GM19467 (cell line): ENCODE results near the gene ZBTB17.

Experiments used
- ATAC-seq: cut with Tn5 transposase; IDR thresholded peaks from one replicate; pipeline ENCODE4 v1.9.1; 2021; ENCODE audit warnings: mild to moderate bottlenecking, moderate library complexity; ENCODE audit not compliant: unreplicated experiment

Gene ZBTB17

DNA sequence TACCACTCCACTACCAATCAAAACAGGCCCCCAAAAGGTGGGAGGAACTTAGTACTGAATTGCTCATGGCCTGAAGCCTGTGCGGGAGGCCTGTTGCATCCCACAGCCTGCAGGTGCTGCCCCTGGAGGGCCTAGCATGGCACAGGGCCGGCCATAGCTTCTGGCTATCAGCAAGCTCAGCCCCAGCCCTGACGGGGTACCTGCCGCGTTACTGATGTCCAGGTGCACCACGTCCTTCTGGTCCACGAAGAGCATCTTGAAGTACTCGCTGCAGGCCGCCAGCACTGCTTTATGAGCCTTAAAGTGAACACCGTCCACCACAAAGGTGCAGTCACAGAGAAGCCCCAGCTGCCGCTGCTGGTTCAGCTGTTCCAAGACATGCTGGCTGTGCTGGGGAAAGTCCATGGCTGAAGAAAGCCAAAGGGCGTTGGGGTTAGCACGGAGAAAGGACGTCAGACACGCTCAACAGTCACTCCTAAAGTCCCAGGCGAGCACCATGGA, 27.8 kb downstream of the ZBTB17 start:
- no peak for ATAC-seq

DNA sequence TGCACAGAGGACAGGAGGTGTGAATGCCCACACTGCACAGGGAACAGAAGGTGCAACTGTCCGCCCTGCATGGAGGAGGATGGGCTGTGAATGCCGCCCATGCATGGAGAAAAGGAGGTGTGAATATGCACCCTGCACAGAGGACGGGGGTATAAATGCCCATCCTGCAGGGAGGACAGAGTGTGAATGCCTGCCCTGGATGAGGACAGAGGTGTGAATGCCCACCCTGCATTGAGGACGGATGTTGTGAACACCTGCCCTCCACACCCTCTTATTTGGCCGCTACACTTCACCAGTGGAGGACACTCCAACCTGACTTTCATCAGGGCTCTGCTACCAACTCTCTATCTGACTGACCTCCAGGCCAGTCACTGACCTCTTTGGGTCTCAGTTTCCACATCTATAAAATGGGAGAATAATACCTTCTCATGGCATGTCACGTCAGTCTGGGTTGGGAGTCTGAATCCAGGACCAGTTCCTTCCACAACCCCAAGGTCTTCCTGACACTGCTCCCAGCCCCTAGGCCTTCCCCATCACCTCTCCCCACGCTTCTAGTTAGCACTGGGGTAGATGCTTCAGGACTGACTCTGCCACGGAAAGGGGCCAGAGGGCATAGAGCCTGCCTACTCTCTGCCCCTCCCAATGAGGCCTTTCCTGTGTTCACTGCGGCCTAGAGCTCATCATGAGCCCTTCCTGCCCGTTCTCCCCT, 28.4 kb downstream of the ZBTB17 start:
- no peak for ATAC-seq

DNA sequence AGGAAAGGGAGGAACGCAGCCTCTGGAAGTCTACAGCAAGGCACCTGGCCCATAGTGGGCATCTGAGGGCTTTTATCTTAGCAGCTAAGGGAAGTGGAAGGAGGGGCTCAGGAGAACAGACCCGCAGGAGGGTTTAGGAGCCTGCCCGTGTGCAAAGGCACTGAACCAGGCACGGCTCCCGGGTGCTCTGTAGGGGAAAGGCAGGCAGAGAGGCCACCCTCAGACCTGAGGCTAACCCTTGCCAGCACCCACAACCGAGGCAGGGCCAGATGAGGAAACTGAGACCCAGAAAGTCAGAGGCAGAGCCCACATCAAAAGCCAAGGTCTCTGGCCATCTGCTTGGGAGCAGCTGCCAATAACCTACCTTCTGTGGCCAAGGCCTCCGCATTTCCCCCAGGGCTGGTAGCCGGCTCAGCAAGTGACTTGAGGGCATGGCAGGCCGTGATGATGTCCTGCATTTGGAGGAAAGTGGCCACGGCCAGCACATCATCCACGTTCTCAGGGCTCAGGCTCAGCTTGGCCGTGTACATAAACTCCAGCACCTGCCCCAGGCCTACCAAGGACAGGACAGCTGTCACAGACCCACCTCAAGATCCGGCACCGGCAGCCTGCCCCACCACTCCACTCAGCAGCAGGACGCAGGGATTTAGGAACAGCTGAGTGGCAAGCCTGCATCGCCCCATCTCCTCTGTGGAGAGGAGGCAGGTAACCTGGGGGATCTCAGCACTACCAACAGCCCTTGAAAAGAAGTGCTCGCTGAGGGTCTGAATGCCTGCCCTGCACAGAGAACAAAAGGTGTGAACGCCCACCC, 29.1 kb downstream of the ZBTB17 start:
- no peak for ATAC-seq

DNA sequence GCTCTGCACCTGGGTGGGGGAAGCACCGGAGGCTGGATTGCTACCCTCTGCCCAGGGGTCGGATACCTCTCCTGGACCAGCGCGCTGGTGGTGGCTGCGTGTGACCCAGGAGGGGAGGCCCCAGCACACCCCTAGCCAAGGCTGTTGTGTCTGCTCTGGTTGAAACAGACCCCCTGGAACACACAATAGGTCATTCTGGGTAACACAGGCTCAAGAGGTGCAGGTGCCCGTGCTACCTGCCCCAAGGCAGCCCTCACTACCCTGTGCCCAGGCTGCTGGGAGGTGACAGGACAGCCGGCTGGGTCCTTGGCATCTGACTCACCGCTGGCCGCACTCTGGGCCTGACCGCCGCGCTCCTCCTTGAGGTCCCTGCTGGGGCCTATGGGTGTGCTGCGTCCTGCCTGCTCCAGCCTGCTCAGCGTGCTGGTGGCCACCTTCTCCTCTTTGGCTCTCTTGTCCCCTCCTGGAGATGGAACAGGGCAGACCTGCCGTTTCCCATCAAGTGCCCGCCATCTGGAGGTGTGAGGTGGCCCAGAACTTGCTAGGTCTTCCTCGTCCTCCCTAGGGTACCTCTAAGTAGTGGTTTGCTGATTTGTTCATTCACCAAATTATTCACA, 30.0 kb downstream of the ZBTB17 start:
- no peak for ATAC-seq

DNA sequence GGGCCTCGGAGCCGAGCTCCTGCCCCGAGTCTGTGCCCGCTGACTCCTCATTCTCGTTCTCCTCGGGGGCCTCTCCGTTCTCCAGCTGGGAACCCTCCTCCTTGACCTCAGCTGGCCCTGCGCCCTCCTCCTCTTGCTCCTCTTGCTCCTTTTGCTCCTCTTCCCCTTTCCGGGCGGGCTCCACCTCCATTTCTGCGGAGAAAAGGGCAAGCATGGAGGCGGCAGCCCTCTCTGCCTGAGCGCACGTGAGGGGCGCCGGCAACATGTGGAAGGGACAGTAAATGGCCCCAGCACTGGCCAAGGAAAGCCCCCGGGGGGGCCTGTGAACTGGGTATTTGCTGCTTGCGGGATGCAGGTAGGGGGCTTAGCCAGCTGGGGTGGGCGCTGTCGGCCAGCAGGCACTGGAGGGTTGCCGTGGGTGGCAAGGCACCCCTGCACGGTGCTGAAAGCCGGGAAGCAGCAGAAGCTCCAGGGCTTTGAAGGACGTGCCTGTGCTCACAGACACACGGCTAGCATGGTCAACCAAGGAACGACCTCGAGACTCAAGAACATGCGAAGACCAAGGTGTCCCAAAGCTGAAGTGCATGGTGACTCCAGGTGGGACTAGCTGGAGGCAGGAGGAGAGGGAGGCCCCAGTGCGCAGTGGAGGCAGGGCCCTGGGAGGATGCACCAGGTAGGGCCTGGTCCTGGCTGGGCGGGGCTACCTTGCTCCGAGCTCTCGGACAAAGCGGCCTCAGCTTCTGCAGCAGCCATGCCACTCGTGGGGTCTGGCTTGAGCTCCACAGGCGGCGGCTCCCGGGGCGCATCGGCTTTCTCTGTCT, 30.7 kb downstream of the ZBTB17 start:
- ATAC-seq, result no peak

DNA sequence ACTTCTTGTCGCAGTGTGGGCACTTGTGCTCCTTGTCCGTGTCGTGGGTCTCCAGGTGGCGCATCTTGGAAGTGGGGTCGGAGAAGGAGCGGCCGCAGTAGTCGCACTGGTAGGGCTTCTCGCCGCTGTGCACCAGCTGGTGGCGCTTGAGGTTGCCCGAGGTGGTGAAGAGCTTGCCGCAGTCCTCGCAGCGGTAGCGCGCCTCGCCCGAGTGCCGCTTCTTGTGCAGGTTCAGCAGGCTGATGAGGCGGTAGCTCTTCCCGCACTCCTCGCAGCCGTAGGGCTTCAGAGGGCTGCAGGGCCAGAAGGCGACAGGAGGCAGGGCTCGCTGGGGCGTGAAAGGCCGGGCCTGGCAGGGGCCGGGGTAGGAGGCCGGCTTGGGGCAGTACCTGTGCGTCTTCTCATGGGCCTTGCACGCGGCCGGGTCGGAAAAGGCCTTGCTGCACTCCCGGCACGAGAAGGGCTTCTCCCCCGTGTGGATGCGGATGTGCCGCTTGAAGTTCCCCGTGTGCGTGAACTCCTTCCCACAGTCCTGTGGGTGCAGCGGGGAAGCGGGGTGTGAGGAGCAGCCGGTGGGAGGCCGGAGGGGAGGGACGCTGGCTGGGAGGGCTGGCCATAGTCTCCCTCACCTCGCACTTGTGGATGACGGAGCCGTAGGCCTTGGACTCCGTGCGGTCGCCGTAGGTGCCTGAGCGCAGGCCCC, 31.4 kb downstream of the ZBTB17 start:
- no peak for ATAC-seq

DNA sequence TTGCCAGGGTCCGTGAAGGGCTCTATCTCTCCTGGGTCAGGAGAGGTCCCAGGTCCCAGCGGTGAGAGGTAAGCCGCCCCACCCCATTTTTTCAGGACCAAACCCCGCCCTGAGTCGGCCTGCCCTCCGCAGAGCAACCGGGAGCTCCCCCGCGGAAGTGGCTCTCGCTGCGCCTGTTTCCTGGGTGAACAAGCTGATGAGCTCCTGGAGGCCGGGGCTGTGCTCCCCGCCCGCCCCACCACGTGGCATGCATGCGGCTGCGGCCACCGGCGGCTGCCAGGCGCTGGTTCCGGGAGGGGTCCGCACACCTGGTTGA, 32.0 kb downstream of the ZBTB17 start:
- no peak for ATAC-seq

DNA sequence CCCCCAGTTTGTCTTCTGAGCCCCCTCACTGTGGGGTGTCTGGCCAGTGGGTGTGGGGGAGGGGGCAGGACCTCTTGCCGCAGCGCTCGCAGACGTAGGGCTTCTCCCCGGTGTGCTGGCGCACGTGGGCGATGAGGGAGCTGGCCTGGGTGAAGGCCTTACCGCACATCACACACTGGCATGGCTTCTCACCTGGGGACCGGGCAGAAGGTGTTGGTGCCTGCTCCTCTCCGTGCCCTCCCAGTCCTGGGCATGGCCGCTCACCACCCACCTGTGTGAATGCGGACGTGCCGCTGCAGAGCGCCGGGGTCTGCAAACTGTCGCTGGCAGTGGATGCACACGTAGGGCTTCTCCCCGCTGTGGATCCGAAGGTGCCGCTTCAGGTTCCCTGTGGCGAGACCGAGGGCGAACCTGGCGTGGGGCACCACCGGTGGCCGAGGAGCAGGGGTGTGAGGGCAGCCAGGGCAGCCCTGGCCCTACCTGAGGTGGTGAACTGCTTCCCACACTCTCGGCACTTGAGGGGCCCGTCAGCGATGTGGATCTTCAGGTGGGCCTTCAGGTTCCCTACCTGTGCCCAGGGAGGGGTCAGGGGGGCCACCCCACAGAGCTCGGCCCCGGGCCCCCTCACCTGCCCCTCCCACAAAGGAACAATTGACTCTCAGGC, 32.4 kb downstream of the ZBTB17 start:
- ATAC-seq, result no peak

DNA sequence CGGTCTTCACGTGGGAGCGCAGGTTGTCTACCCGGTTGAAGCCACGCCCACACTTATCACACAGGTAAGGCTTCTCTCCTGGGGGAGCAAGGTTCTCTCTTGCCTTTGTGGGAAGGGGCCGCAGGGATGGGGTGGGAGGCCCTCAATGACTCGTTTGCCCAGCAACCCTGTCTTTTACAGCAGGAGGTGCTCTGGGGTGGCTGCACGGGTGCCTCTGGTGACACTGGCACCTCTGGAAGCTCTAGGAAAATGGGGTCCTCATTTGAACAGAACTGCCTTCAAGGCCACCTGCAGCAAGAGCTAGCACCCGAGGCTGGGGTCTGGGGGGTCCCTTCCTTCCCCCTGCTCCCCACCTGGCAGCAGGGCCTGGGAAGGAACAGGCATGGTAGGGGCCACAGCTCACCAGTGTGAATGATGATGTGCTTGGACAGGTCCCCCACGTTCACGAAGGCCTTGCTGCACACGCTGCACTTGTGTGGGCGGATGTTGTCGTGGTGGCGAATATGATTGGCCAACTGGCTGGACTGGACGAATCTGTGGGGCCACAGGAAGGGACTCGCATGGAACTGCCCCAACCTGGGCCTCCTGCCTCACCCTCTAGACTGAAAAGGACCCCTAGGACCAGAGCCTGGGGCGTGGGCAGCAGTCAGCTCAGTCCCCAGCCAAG, 33.1 kb downstream of the ZBTB17 start:
- no peak for ATAC-seq

DNA sequence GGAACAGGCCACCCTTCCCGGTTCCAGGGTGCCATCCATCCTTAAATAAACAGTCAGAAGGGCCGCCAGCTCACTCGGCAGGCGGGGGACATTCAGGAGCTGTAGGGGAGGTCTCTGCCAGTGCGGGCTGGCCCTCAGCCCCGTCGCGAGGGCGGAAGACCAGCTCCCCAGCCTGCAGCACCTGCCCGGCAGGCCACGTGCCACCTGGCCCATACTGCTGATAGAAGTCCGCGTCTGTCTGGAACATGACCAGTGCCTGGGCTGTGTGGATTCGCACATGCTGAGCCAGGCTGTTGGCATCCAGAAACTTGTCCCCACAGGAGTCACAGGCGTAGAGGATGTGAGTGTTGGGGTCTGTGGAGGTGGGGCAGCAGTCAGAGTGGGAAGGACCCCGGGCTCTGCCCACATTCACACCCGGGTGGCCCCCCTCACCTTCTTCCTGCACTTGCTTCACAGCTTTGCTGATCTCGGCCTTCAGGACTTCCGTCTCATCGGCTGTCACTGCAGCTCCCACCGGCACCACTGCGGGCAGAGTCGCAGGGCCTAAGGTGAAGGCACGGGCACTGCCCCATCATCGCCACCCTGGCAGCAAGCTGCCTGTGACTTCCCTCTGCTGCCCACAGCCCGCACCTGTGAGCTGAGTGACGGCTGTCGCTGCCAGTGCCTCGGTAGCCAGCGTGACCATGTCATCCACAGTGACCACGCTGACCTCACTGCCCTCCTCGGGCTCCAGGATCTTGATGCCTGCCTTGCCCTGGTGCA, 33.8 kb downstream of the ZBTB17 start:
- no peak for ATAC-seq

DNA sequence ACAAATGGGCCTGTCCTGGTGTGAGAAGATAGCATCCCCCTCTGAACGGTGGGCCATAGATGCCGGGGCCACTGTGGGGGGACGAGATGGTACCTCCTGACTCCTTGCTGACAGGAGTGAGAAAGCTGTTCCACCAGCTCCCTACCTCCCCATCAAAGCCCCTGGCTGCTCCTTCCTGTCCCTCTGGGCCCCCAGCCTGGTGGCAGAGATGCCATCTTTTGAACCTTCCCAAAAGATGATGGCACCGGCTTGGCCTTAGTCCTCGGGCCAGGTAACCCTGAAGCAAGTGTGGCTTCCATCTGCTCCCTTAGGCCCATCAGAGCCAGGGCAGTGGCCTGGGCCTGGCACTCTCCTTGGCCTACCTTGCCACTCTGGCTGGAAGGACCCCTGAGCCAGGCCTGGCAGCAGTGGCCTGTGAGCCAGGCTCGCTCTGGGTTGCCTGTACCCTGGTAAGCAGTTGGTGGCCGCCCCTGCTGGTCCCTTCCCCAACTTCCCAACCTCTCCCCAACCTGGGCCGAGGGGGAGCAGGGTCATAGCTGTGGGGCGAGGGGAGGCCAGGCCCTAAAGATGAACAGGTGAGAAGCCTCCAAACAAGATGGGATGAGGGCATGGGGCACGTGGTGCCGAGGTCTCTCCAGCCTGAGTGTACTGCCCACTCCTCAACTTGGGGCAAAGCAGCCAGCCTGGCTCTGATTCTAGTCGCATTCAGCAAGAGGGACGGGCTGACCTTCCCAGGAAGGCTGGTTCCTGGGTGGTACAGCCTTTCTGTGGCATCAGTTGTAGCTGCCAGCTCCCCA, 34.7 kb downstream of the ZBTB17 start:
- ATAC-seq, result no peak

DNA sequence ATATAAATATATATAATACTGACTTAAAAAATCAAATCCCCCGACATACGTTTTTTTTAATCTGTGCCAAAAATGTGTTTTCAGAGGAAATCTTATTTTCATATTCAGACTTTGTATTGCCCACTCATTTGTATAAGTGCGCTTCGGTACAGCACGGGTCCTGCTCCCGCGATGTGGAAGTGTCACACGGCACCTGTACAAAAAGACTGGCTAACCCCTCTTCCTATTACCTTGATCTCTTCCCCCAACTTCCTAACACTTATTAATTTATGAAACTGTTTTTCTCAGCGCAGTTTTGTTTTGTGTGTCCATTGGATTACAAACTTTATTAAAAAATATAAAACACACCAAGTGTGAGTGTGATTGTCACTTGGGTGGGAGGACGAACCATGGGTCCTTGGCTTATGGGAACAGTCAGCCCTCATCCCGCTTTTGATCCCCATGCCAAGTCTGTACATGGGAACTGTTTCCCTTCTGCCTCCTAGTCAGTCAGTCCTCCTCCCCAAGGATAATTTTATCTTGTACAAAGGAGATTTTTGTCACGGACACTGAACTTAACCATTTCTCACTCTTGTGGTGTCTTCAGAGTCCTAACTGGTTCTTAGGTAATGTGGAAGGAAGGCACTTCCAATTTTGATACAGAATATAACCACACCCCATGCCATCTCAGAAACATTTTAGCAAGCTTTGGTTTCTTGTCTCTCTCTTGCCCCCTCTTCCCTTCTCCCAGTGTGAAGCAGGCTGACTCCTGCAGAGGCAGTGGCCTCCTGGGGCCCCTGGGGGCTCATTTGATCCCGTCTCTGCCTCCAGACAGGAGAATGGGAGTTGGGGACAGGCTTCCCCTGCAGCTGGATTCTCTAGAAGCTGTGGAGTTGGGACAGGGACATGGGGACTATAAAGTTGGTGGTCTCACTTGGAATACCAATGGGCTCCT, 35.5 kb downstream of the ZBTB17 start:
- no peak for ATAC-seq

DNA sequence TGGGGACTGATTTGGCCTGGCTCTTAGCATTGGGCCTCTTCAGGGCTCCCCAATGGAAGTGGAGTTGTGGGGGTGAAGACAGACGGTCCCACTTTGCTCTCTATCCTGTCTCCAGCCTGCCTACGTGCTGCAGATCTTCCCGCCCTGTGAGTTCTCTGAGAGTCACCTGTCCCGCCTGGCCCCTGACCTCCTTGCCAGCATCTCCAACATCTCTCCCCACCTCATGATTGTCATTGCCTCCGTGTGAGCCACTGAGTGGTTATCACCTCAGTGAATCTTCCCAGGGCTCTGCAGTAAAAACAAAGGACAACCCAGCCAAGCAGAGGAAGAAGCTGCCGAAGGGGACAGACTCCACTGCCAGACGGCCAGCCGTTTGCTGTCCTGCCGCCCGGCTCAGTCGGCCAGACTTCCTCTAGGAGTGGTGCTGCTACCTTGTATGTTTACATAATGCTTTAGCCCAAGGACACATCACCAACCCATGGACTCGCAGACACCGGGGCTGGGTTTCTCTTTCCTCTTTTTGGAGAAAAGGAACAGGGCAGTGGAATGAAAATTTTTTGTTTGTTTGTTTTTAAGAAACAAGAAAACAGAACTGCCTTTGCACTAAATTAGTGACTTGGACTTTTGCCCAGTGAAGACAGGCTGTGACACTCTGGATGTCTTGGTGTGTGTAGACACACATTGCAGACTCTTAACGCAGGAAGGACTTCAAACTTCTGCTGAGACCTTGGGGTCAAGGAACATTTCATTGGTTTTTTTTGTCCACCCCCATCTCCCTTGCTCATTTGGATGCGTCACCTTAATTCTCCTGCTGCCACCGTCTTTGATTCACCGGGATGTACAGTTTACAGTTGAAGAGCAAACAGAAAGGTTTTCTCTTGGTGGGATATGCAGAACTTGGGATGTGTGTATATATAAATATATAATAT, 36.5 kb downstream of the ZBTB17 start:
- no peak for ATAC-seq

DNA sequence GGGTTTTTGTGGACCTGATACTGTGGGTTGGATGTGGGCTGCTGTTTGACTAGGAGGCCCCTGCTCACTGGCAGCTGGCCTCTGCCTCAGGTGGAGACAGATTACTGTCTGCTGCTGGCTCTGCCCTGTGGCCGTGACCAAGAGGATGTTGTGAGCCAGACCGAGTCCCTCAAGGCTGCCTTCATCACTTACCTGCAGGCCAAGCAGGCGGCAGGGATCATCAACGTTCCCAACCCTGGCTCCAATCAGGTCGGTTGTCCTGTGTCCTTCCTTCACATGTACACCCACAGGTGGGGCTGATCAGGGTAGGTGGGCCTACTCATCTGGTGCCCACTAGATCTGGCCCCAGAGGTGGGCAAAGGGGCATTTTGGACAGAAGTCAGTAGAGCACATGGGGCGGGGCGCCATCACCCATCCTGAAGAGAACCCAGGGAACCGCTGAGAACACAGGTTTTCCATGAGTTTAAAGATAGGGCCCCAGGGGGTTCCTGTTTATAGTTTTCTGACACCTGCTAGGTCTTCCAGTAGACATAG, 37.2 kb downstream of the ZBTB17 start:
- ATAC-seq, result no peak

DNA sequence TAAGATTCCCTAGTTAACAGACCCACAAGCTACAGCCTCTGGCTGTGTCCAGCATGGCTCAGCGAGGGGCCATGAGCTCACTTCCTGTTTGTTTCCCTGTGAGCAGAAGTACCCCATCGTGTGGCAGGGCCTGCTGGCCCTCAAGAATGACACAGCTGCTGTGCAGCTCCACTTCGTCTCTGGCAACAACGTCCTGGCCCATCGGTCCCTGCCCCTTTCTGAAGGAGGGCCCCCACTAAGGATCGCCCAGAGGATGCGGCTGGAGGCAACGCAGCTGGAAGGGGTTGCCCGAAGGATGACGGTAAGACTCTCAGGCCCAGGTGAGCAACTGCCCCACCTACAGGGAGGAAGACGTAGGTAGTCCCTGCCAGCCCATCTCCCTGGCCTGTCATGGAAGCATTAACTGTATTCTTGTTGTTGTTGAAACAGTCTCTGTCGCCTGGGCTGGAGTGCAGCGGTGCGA, 38.2 kb downstream of the ZBTB17 start:
- no peak for ATAC-seq
